Neural cell (in vitro differentiated cells): ENCODE results near the gene STUM. TPM values are rescaled to one million over a fixed set of nuclear protein-coding genes. Genes with fewer than 3 reads are reported as not detected.

Source experiments
- H2AFZ ChIP-seq: fragments of 200-600, 300-800 bp; sonication (generic), shearing (Covaris generic); 2 replicates; pipeline ENCODE4 v1.6.0; 2014; ENCODE audit warnings: low read depth, mild to moderate bottlenecking, antibody characterized with exemption, low read length, moderate library complexity
- H3F3A ChIP-seq: fragments of 200-600 bp; shearing (Covaris generic); 2 replicates; pipeline ENCODE4 v1.6.1; 2016; ENCODE audit warnings: mild to moderate bottlenecking, moderate library complexity, mixed read lengths, antibody characterized with exemption, low read length; ENCODE audit not compliant: insufficient read depth, poor library complexity, severe bottlenecking
- H3K27ac ChIP-seq: fragments of 200-600, 300-800 bp; sonication (generic), shearing (Covaris generic); 2 replicates; pipeline ENCODE4 v1.5.1; 2014; ENCODE audit warnings: mild to moderate bottlenecking, low read length, moderate library complexity
- H3K27me3 ChIP-seq: fragments of 300-800, 200-600 bp; sonication (generic), shearing (Covaris generic); 2 replicates; pipeline ENCODE4 v1.6.0; 2014; ENCODE audit warnings: mild to moderate bottlenecking, low read depth, low read length, moderate library complexity; ENCODE audit not compliant: insufficient read depth
- H3K36me3 ChIP-seq: fragments of 300-800, 200-600 bp; sonication (generic), shearing (Covaris generic); 2 replicates; pipeline ENCODE4 v1.5.1; 2014; ENCODE audit warnings: mild to moderate bottlenecking, antibody characterized with exemption, low read length, moderate library complexity; ENCODE audit not compliant: insufficient read depth
- H3K4me2 ChIP-seq: fragments of 300-800, 200-600 bp; sonication (generic), shearing (Covaris generic); 2 replicates; pipeline ENCODE4 v1.6.0; 2014; ENCODE audit warnings: mild to moderate bottlenecking, low read length
- H3K4me3 ChIP-seq: fragments of 300-800, 200-600 bp; sonication (generic), shearing (Covaris generic); 2 replicates; pipeline ENCODE4 v1.5.1; 2014; ENCODE audit warnings: mild to moderate bottlenecking, low read length, moderate library complexity
- H3K79me2 ChIP-seq: fragments of 200-600 bp; shearing (Covaris generic); replicated peaks from 2 replicates; pipeline ENCODE4 v1.6.0; 2014; ENCODE audit warnings: mild to moderate bottlenecking, low read length, moderate library complexity; ENCODE audit not compliant: insufficient read depth
- H3K9ac ChIP-seq: fragments of 300-800, 200-600 bp; sonication (generic), shearing (Covaris generic); 2 replicates; pipeline ENCODE4 v1.6.1; 2016; ENCODE audit warnings: mild to moderate bottlenecking, low read length, mixed read lengths
- H3K9me2 ChIP-seq: fragments of 200-600 bp; shearing (Covaris generic); 2 replicates; pipeline ENCODE4 v1.6.1; 2016; ENCODE audit warnings: mild to moderate bottlenecking, low read length, mixed read lengths; ENCODE audit not compliant: insufficient read depth
- H3K9me3 ChIP-seq: fragments of 200-600, 300-800 bp; sonication (generic), shearing (Covaris generic); 2 replicates; pipeline ENCODE4 v1.6.1; 2016; ENCODE audit warnings: mild to moderate bottlenecking, mixed run types, low read length, moderate library complexity, mixed read lengths
- H4K20me1 ChIP-seq: fragments of 200-600 bp; shearing (Covaris generic); 2 replicates; pipeline ENCODE4 v1.6.1; 2016; ENCODE audit warnings: mild to moderate bottlenecking, mixed run types; ENCODE audit not compliant: insufficient read depth
- EP300 ChIP-seq: fragments of 450-650 bp; conservative IDR thresholded peaks from 2 replicates; pipeline ENCODE4 v1.6.1; 2014; ENCODE audit warnings: antibody characterized with exemption, mild to moderate bottlenecking, moderate library complexity; ENCODE audit not compliant: poor library complexity, severe bottlenecking
- EZH2 ChIP-seq: fragments of 200-600, 300-800 bp; shearing (Covaris generic), sonication (generic); IDR thresholded peaks from 2 replicates; pipeline ENCODE4 v1.6.1; 2014; ENCODE audit warnings: antibody characterized with exemption, low read length, borderline replicate concordance, mild to moderate bottlenecking; ENCODE audit not compliant: insufficient read depth, poor library complexity, severe bottlenecking
- MXI1 ChIP-seq: fragments of 450-650 bp; conservative IDR thresholded peaks from 2 replicates; pipeline ENCODE4 v1.6.1; 2014; ENCODE audit warnings: antibody characterized with exemption, mild to moderate bottlenecking; ENCODE audit not compliant: poor library complexity, severe bottlenecking
- POLR2AphosphoS5 ChIP-seq: IDR thresholded peaks from 2 replicates; pipeline ENCODE4 v1.6.1; 2012
- RAD21 ChIP-seq: fragments of 450-650 bp; conservative IDR thresholded peaks from 2 replicates; pipeline ENCODE4 v1.6.1; 2014; ENCODE audit warnings: antibody characterized with exemption, mild to moderate bottlenecking, moderate library complexity
- SMC3 ChIP-seq: fragments of 450-650 bp; conservative IDR thresholded peaks from 2 replicates; pipeline ENCODE4 v1.6.1; 2014; ENCODE audit warnings: antibody characterized with exemption, mild to moderate bottlenecking, moderate library complexity; ENCODE audit not compliant: poor library complexity
- TAF1 ChIP-seq: IDR thresholded peaks from 2 replicates; pipeline ENCODE4 v1.6.1; 2012; ENCODE audit warnings: low read depth
- polyA plus RNA-seq: library from polyadenylated mRNA; depleted of rRNA; stranded (reverse); fragments of >200 nt; gene quantifications from 2 replicates; pipeline ENCODE4 v1.2.3, GENCODE V29; 2014
- TF ChIP-seq, protein P1 (sequence below): IDR thresholded peaks from 2 replicates; pipeline ENCODE4 v1.6.1; 2012; ENCODE audit warnings: borderline replicate concordance
- TF ChIP-seq, protein P2 (sequence below): fragments of 450-650 bp; IDR thresholded peaks from 2 replicates; pipeline ENCODE4 v1.5.1; 2014; ENCODE audit warnings: antibody characterized with exemption, mild to moderate bottlenecking, moderate library complexity; ENCODE audit not compliant: poor library complexity, severe bottlenecking

STUM gene
- polyA plus RNA-seq, 1 donor from 2014 or later, result 0.52 TPM

DNA sequence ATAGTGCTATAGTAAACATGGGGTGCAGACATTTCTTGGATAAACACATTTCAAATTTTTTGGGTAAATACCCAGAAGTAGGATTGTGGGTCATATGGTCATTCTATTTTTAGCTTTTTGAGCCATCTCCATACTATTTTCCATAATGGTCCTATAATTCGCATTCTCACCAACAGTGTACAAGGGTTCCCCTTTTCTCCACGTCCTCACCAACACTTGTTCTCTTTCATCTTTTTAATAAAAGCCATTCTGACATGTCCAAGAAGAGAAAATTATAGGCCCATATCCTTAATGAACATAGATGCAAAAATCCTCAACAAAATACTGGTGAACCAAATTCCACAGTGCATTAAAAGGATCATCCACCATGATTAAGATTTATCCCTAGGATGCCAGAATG, 8.9 kb downstream of the STUM start:
- TF ChIP-seq TAF1 (no peak), POLR2AphosphoS5 (no peak), EP300 (no peak), SMC3 (no peak), EZH2 (no peak), MXI1 (no peak), RAD21 (no peak)
- TF ChIP-seq, protein P1, sequence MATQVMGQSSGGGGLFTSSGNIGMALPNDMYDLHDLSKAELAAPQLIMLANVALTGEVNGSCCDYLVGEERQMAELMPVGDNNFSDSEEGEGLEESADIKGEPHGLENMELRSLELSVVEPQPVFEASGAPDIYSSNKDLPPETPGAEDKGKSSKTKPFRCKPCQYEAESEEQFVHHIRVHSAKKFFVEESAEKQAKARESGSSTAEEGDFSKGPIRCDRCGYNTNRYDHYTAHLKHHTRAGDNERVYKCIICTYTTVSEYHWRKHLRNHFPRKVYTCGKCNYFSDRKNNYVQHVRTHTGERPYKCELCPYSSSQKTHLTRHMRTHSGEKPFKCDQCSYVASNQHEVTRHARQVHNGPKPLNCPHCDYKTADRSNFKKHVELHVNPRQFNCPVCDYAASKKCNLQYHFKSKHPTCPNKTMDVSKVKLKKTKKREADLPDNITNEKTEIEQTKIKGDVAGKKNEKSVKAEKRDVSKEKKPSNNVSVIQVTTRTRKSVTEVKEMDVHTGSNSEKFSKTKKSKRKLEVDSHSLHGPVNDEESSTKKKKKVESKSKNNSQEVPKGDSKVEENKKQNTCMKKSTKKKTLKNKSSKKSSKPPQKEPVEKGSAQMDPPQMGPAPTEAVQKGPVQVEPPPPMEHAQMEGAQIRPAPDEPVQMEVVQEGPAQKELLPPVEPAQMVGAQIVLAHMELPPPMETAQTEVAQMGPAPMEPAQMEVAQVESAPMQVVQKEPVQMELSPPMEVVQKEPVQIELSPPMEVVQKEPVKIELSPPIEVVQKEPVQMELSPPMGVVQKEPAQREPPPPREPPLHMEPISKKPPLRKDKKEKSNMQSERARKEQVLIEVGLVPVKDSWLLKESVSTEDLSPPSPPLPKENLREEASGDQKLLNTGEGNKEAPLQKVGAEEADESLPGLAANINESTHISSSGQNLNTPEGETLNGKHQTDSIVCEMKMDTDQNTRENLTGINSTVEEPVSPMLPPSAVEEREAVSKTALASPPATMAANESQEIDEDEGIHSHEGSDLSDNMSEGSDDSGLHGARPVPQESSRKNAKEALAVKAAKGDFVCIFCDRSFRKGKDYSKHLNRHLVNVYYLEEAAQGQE, result no peak
- TF ChIP-seq, protein P2, sequence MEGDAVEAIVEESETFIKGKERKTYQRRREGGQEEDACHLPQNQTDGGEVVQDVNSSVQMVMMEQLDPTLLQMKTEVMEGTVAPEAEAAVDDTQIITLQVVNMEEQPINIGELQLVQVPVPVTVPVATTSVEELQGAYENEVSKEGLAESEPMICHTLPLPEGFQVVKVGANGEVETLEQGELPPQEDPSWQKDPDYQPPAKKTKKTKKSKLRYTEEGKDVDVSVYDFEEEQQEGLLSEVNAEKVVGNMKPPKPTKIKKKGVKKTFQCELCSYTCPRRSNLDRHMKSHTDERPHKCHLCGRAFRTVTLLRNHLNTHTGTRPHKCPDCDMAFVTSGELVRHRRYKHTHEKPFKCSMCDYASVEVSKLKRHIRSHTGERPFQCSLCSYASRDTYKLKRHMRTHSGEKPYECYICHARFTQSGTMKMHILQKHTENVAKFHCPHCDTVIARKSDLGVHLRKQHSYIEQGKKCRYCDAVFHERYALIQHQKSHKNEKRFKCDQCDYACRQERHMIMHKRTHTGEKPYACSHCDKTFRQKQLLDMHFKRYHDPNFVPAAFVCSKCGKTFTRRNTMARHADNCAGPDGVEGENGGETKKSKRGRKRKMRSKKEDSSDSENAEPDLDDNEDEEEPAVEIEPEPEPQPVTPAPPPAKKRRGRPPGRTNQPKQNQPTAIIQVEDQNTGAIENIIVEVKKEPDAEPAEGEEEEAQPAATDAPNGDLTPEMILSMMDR, result no peak
- H3K9me2 ChIP-seq, result no peaks in the 10 kb centered on the region
- no peaks in the 10 kb centered on the region for H3K36me3 ChIP-seq
- H3K4me3 ChIP-seq, result no peak overlapping the region
- H3K9me3 ChIP-seq, result no peaks in the 10 kb centered on the region
- peaks cover 5% of the 10 kb centered on the region for H3K27me3 ChIP-seq
- H3F3A ChIP-seq, result no peaks in the 10 kb centered on the region
- no peak overlapping the region for H2AFZ ChIP-seq
- H3K79me2 ChIP-seq, result no peaks in the 10 kb centered on the region
- no peak overlapping the region for H3K9ac ChIP-seq
- no peaks in the 10 kb centered on the region for H4K20me1 ChIP-seq
- H3K27ac ChIP-seq, result no peak overlapping the region
- no peak overlapping the region for H3K4me2 ChIP-seq

DNA sequence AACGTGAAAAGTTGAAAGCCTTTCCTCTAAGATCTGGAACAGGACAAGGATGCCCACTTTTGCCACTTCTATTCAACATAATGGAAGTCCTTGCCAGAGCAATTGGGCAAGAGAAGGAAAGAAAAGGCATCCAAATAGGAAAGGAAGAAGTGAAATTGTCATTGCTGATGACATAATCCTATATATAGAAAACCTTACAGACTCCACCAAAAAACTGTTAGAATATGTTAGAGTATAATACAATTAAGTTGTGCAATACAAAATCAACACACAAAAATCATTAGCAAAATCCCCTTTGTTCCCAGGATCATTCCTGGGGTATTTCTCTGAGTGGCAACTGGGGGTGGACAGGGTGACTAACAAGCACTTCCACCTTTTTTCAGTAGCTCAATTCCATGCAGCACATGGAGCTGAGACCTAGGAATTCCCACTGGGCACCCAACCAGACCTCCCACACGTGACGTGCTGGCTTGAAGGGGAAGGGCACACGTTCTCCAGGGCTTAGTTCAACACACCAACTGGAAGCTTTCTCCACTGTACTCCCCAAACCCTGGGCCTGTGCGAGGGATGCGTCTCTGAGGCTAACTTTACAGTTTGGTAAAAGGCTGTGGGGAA, 9.6 kb downstream of the STUM start:
- Histone ChIP-seq H3K27ac (no peak overlapping the region), H4K20me1 (no peaks in the 10 kb centered on the region), H3F3A (no peaks in the 10 kb centered on the region), H3K79me2 (no peaks in the 10 kb centered on the region), H3K9me2 (no peaks in the 10 kb centered on the region), H2AFZ (no peak overlapping the region), H3K9me3 (no peaks in the 10 kb centered on the region), H3K4me3 (no peak overlapping the region), H3K36me3 (no peaks in the 10 kb centered on the region), H3K9ac (no peak overlapping the region), H3K27me3 (no peaks in the 10 kb centered on the region), H3K4me2 (no peak overlapping the region)
- no peak for TF ChIP-seq SMC3
- TF ChIP-seq RAD21, result no peak
- no peak for TF ChIP-seq EP300
- TF ChIP-seq, protein P2, result no peak
- no peak for TF ChIP-seq POLR2AphosphoS5
- no peak for TF ChIP-seq MXI1
- TF ChIP-seq EZH2, result no peak
- TF ChIP-seq, protein P1, result no peak
- no peak for TF ChIP-seq TAF1
